H1 (cell line): Measurements from ENCODE around the gene COTL1. TPM values are rescaled to one million over a fixed set of nuclear protein-coding genes. Genes with fewer than 3 reads are reported as not detected.

ENCODE experiments used
- CTCF ChIA-PET: fragments of 300-600 bp; sonication (Branson Sonifier 250); formaldehyde crosslinking; loops from one replicate; lab custom pipeline; 2021; ENCODE audit not compliant: partially characterized antibody; lab: Charles Lee
- POLR2A ChIA-PET: fragments of 300-600 bp; sonication (Branson Sonifier 250); formaldehyde crosslinking; loops from one replicate; lab custom pipeline; 2021; ENCODE audit warnings: inconsistent platforms; ENCODE audit not compliant: partially characterized antibody; lab: Charles Lee
- DNase-seq, 2 experiments: peaks; one replicate each; pipeline versions ENCODE4 v3.0.0 to v3.0.0-alpha.2; 2010 to 2022; ENCODE audit warnings: low spot score in 2 of 2, low read depth in 1 of 2, mixed read lengths in 1 of 2
- FAIRE-seq: peaks from 2 replicates; lab custom pipeline; 2011; peaks lifted over from hg19 to GRCh38; lab: Jason Lieb, UNC
- H2AFZ ChIP-seq: 2 replicates; pipeline ENCODE4 v1.8.1; 2012; ENCODE audit warnings: low read length, inconsistent platforms
- H2AK5ac ChIP-seq: 2 replicates; pipeline ENCODE4 v1.6.1; 2013; ENCODE audit warnings: low read depth, low read length
- H2BK120ac ChIP-seq: replicated peaks from 2 replicates; pipeline ENCODE3; 2013; ENCODE audit warnings: low read depth, low read length, inconsistent platforms
- H2BK12ac ChIP-seq: 2 replicates; pipeline ENCODE4 v1.6.1; 2013; ENCODE audit warnings: low read depth, low read length
- H2BK15ac ChIP-seq: 2 replicates; pipeline ENCODE4 v1.6.1; 2013; ENCODE audit warnings: low read length
- H2BK20ac ChIP-seq: 2 replicates; pipeline ENCODE4 v1.6.1; 2013; ENCODE audit warnings: low read length
- H2BK5ac ChIP-seq: 2 replicates; pipeline ENCODE4 v1.6.1; 2013; ENCODE audit warnings: low read depth, low read length
- H3K14ac ChIP-seq: 2 replicates; pipeline ENCODE4 v1.6.1; 2013; ENCODE audit warnings: inconsistent platforms; ENCODE audit not compliant: insufficient read length
- H3K18ac ChIP-seq: 2 replicates; pipeline ENCODE4 v1.6.1; 2013; ENCODE audit warnings: low read length; ENCODE audit errors: extremely low read depth
- H3K23ac ChIP-seq: 2 replicates; pipeline ENCODE4 v1.6.1; 2013; ENCODE audit warnings: inconsistent platforms; ENCODE audit not compliant: insufficient read length
- H3K23me2 ChIP-seq: 2 replicates; pipeline ENCODE4 v1.6.1; 2013; ENCODE audit warnings: low read depth, low read length
- H3K27ac ChIP-seq: 2 replicates; pipeline ENCODE4 v1.6.1; 2011; ENCODE audit warnings: low read depth, low read length, inconsistent platforms
- H3K27me3 ChIP-seq, 4 experiments: replicated peaks in 1 of 4; 1 replicate in 1 of 4; 2 replicates in 3 of 4; pipeline versions ENCODE4 v1.6.1 to v1.8.1; 2011 to 2013; ENCODE audit warnings: low read length in 3 of 4, mild to moderate bottlenecking in 3 of 4, inconsistent platforms in 2 of 4, mixed read lengths in 2 of 4, moderate library complexity in 1 of 4; ENCODE audit not compliant: control insufficient read depth in 3 of 4, insufficient read depth in 3 of 4; ENCODE audit errors: extremely low read depth in 1 of 4
- H3K36me3 ChIP-seq, 4 experiments: 2 replicates each; pipeline versions ENCODE4 v1.6.1 to v1.8.1; 2011 to 2013; ENCODE audit warnings: mild to moderate bottlenecking in 4 of 4, low read length in 3 of 4, moderate library complexity in 2 of 4, control low read depth in 1 of 4, inconsistent platforms in 1 of 4; ENCODE audit not compliant: insufficient read depth in 4 of 4, control insufficient read depth in 2 of 4
- H3K4ac ChIP-seq: replicated peaks from 2 replicates; pipeline ENCODE3; 2013; ENCODE audit warnings: low read length, low read depth, mixed read lengths, inconsistent platforms; ENCODE audit not compliant: insufficient read length
- H3K4me1 ChIP-seq, 4 experiments: replicated peaks in 1 of 4; 1 replicate in 1 of 4; 2 replicates in 3 of 4; pipeline versions ENCODE4 v1.6.1 to v1.8.1; 2011 to 2013; ENCODE audit warnings: low read length in 3 of 4, inconsistent platforms in 2 of 4, mixed read lengths in 1 of 4; ENCODE audit not compliant: insufficient read depth in 4 of 4, control insufficient read depth in 3 of 4
- H3K4me2 ChIP-seq, 2 experiments: 2 replicates each; pipeline versions ENCODE4 v1.6.1 to v1.8.1; 2011 to 2013; ENCODE audit warnings: low read depth in 2 of 2, low read length in 2 of 2, control low read depth in 1 of 2, inconsistent platforms in 1 of 2, mild to moderate bottlenecking in 1 of 2; ENCODE audit not compliant: insufficient read depth in 1 of 2
- H3K4me3 ChIP-seq, 4 experiments: fragments of 200-600, 300-600 bp in 1 of 4; sonication (generic), shearing (Covaris generic), sonication (Bioruptor Twin) in 1 of 4; 2 replicates each; pipeline versions ENCODE4 v1.5.1 to v1.8.1; 2011 to 2016; ENCODE audit warnings: low read length in 4 of 4, low read depth in 3 of 4, control low read depth in 2 of 4, inconsistent platforms in 2 of 4, mild to moderate bottlenecking in 2 of 4, mixed read lengths in 1 of 4, moderate library complexity in 1 of 4; ENCODE audit not compliant: insufficient read depth in 2 of 4; ENCODE audit errors: extremely low read depth in 1 of 4
- H3K56ac ChIP-seq: replicated peaks from 2 replicates; pipeline ENCODE3; 2013; ENCODE audit warnings: low read depth, mild to moderate bottlenecking, mixed read lengths, low read length, inconsistent platforms; ENCODE audit not compliant: insufficient read length
- H3K79me1 ChIP-seq: 2 replicates; pipeline ENCODE4 v1.6.1; 2013; ENCODE audit warnings: low read depth, low read length, control low read depth
- H3K79me2 ChIP-seq, 2 experiments: 2 replicates each; pipeline versions ENCODE4 v1.6.1 to v1.8.1; 2012 to 2013; ENCODE audit warnings: low read length in 2 of 2, mild to moderate bottlenecking in 2 of 2, inconsistent platforms in 1 of 2; ENCODE audit not compliant: insufficient read depth in 2 of 2, control insufficient read depth in 1 of 2
- H3K9ac ChIP-seq, 4 experiments: replicated peaks in 1 of 4; 1 replicate in 1 of 4; 2 replicates in 3 of 4; pipeline versions ENCODE4 v1.6.1 to v1.8.1; 2011 to 2013; ENCODE audit warnings: low read depth in 3 of 4, low read length in 3 of 4, control low read depth in 2 of 4, mild to moderate bottlenecking in 2 of 4, moderate library complexity in 2 of 4, inconsistent platforms in 1 of 4; ENCODE audit errors: extremely low read depth in 1 of 4
- H3K9me3 ChIP-seq, 2 experiments: 2 replicates each; pipeline versions ENCODE4 v1.6.1 to v1.8.1; 2012 to 2013; ENCODE audit warnings: mild to moderate bottlenecking in 2 of 2, moderate library complexity in 2 of 2, control low read depth in 1 of 2, inconsistent platforms in 1 of 2, low read depth in 1 of 2, low read length in 1 of 2, mixed read lengths in 1 of 2; ENCODE audit not compliant: insufficient read depth in 2 of 2
- H4K20me1 ChIP-seq, 2 experiments: replicated peaks in 1 of 2; 2 replicates each; pipeline versions ENCODE3 to v1.8.1; 2011 to 2013; ENCODE audit warnings: inconsistent platforms in 2 of 2, low read length in 2 of 2, mild to moderate bottlenecking in 1 of 2; ENCODE audit not compliant: insufficient read depth in 2 of 2, control insufficient read depth in 1 of 2
- H4K5ac ChIP-seq: 2 replicates; pipeline ENCODE4 v1.6.1; 2013; ENCODE audit warnings: low read length, low read depth, mixed read lengths, inconsistent platforms; ENCODE audit not compliant: insufficient read length
- H4K8ac ChIP-seq: 2 replicates; pipeline ENCODE4 v1.8.0; 2013; ENCODE audit warnings: mild to moderate bottlenecking, moderate library complexity, low read length, inconsistent platforms; ENCODE audit not compliant: insufficient read depth; ENCODE audit errors: extremely low read depth
- H4K91ac ChIP-seq: replicated peaks from 2 replicates; pipeline ENCODE3; 2013; ENCODE audit warnings: low read length, mixed read lengths, inconsistent platforms; ENCODE audit not compliant: insufficient read length
- CBX5 ChIP-seq: fragments of 300-800, 300-1000 bp; sonication (generic); IDR thresholded peaks from 2 replicates; pipeline ENCODE4 v1.7.1; 2016; ENCODE audit warnings: antibody characterized with exemption, low read length, low read depth
- E2F6 ChIP-seq: IDR thresholded peaks from 2 replicates; pipeline ENCODE4 v1.6.1; 2012; ENCODE audit warnings: inconsistent platforms
- EZH2 ChIP-seq: fragments of 200-600 bp; sonication (generic); IDR thresholded peaks from 2 replicates; pipeline ENCODE4 v1.7.1; 2012; ENCODE audit warnings: low read depth, mild to moderate bottlenecking, moderate library complexity, low read length, inconsistent platforms; ENCODE audit not compliant: severe bottlenecking
- GABPA ChIP-seq: IDR thresholded peaks from 2 replicates; pipeline ENCODE4 v1.6.1; 2011; ENCODE audit warnings: mild to moderate bottlenecking, low read length, moderate library complexity, borderline replicate concordance; ENCODE audit not compliant: insufficient read depth
- JUN ChIP-seq: IDR thresholded peaks from 2 replicates; pipeline ENCODE4 v1.6.1; 2011; ENCODE audit warnings: low read depth, mild to moderate bottlenecking, improper control_type of control experiment, low read length
- RBBP5 ChIP-seq: IDR thresholded peaks from 2 replicates; pipeline ENCODE4 v1.7.1; 2012; ENCODE audit warnings: low read depth, mild to moderate bottlenecking, inconsistent platforms, low read length, moderate library complexity, borderline replicate concordance
- SP4 ChIP-seq: IDR thresholded peaks from 2 replicates; pipeline ENCODE4 v1.6.1; 2012; ENCODE audit warnings: low read length, inconsistent platforms
- TAF1 ChIP-seq: IDR thresholded peaks from 2 replicates; pipeline ENCODE4 v1.6.1; 2011; ENCODE audit warnings: mild to moderate bottlenecking, low read depth, low read length
- YY1 ChIP-seq: IDR thresholded peaks from 2 replicates; pipeline ENCODE4 v1.6.1; 2011; ENCODE audit warnings: low read depth, mild to moderate bottlenecking, low read length
- WGBS, 2 experiments: shearing (Covaris generic) in 1 of 2; methylation state at CpG; one replicate each; pipeline versions ENCODE4 v1.1.6 to v1.1.7; 2013 to 2015; ENCODE audit warnings: low lambda C conversion rate in 2 of 2, mixed read lengths in 2 of 2, inconsistent platforms in 1 of 2, low coverage in 1 of 2, missing lambda C conversion rate in 1 of 2; ENCODE audit not compliant: insufficient replicate concordance in 2 of 2, insufficient coverage in 1 of 2, insufficient read length in 1 of 2; ENCODE audit errors: extremely low coverage in 1 of 2, missing lambda C conversion rate in 1 of 2; 5-methylcytosine and 5-hydroxymethylcytosine counted together
- polyA plus RNA-seq, 7 experiments: library from polyadenylated mRNA; depleted of rRNA in 3 of 7; stranded (reverse) in 5 of 7; unstranded in 2 of 7; fragments of >200 nt in 5 of 7; fragments of 200-250 nt in 2 of 7; gene quantifications; 1 replicate in 5 of 7; 2 replicates in 1 of 7; 4 replicates in 1 of 7; pipeline versions ENCODE4 v1.2.1 to v1.2.3, GENCODE V29; 2011 to 2013; ENCODE audit warnings: missing spikeins in 2 of 7, mixed read lengths in 2 of 7
- total RNA-seq: library from RNA; stranded (reverse); fragmentation: NEBNext Ultra II Directional; extraction: Animal tissue kit (Norgen Biotek cat#: 25700); gene quantifications from 2 replicates; pipeline ENCODE4 v1.2.1, GENCODE V29; 2021

COTL1 gene
- total and polyA plus RNA-seq, 2 of the 8 experiments (the other 6 are each of a cell fraction or from before 2014, with no cell fraction given), result 59.2 to 183 TPM

DNA sequence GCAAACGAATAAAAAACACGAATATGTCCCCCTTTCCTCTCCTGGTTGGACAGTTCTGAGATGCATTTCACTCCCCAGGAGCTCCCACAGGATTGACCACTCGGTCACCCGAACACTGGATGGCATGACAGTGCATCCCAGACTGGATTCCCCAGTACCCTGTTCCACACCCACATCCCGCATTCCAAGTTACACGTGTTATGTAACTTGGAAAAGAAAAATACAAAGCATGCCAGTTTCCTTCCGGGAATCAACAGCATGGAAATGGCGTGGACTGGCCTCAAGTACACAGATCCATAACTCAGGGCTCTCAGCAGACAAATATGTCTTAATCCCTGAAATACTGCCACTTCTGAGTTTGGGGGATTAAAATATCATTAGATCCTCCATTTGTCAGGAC, 17.8 kb upstream of the COTL1 start:
- H3K4me1 ChIP-seq, result 0 out of 7 replicates have a peak, but pooled peaks cover 0 to 2% (median 0%) of the 10 kb centered on the region in 4 experiments
- no peaks in the 10 kb centered on the region for H3K9me3 ChIP-seq
- H4K91ac ChIP-seq, result no peak overlapping the region
- no peak overlapping the region for H3K18ac ChIP-seq
- H3K4ac ChIP-seq, result no peak overlapping the region
- no peak overlapping the region for H3K4me2 ChIP-seq
- H3K56ac ChIP-seq, result no peak overlapping the region
- H2BK12ac ChIP-seq, result no peak overlapping the region
- DNase-seq (no peak), FAIRE-seq (no peak)
- H3K27ac ChIP-seq, result no peak overlapping the region
- H3K4me3 ChIP-seq, result no peak overlapping the region
- no peak overlapping the region for H2BK15ac ChIP-seq
- no peak overlapping the region for H2BK5ac ChIP-seq
- H3K23ac ChIP-seq, result no peak overlapping the region
- H4K8ac ChIP-seq, result no peak overlapping the region
- H3K23me2 ChIP-seq, result no peaks in the 10 kb centered on the region
- no peaks in the 10 kb centered on the region for H4K20me1 ChIP-seq
- CTCF ChIA-PET, result interaction anchor here (0.5 to 4.0 kb wide), 6 partner anchors 10 to 102 kb away, joined by 3 to 20 read pairs (median 3); no protein-coding TSS in a partner anchor
- no peak overlapping the region for H2AK5ac ChIP-seq
- no peaks in the 10 kb centered on the region for H3K27me3 ChIP-seq
- no peaks in the 10 kb centered on the region for H3K79me1 ChIP-seq
- TF ChIP-seq E2F6, result no peak
- no peak for TF ChIP-seq YY1
- no peak for TF ChIP-seq JUN
- no peak for TF ChIP-seq GABPA
- no peak for TF ChIP-seq CBX5
- no peak for TF ChIP-seq TAF1
- TF ChIP-seq SP4, result no peak
- no peak for TF ChIP-seq EZH2
- TF ChIP-seq RBBP5, result no peak
- H2BK120ac ChIP-seq, result no peak overlapping the region
- no peaks in the 10 kb centered on the region for H3K79me2 ChIP-seq
- H3K36me3 ChIP-seq, result no peaks in the 10 kb centered on the region
- no peak overlapping the region for H4K5ac ChIP-seq
- H2BK20ac ChIP-seq, result no peak overlapping the region
- no peak overlapping the region for H2AFZ ChIP-seq
- H3K9ac ChIP-seq, result no peak overlapping the region
- no peak overlapping the region for H3K14ac ChIP-seq
- 95% methylated on average over 8 of the region's 8 CpGs; no CpG with 5 or more reads in 1 of the 2 experiments for WGBS, 2 experiments
- POLR2A ChIA-PET, result no interaction called here
